GM19351 (cell line): Measurements from ENCODE around the gene PIM1.

Source experiments
- ATAC-seq: cut with Tn5 transposase; IDR thresholded peaks from one replicate; pipeline ENCODE4 v1.9.1; 2021; ENCODE audit warnings: mild to moderate bottlenecking, moderate library complexity; ENCODE audit not compliant: unreplicated experiment

Gene PIM1

DNA sequence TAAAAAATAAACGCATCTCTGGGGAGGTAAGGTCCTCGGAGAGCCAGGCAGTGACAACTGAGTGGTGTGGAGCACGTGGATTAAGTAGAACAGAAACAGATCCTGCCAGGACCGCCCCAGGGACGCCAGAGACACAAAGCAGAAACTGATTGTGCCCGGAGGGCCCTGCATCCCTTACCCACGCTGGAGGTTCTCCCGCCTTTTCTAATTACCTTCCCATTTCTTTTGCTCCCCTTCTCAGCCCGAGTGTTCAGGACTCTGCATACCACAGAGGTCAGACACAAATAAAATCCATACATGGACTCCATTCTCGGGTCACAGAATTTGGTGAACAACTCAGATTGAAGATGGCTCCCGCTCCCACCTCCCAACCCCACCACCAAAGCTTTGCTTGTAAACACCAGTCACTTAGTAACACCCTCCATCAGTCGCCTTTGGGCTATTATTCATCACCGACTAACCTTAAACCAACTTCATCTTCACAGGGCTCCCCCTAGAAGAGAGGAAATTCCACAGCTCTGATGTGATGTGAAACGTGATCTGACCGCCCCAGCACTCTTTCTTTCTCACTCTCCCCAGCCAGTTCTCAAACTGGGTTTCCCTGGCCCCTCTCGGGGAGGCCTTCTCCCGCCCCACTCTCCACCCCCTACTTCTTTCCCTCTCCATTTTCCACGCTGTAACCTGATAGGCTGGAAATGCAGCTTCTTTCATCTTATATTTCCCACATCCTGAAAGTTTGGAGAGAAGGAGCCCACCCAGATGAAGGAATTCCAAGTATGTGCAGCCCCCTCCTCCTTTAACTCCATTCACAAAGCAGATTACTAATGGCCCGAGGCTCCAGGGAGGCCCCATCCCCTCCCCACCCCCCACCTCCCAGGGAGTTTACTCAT, 32.5 kb upstream of the PIM1 start:
- no peak for ATAC-seq

GRCh38 chr6:37138856-37139229, 31.1 kb upstream of the PIM1 start:
- ATAC-seq, result no peak

DNA sequence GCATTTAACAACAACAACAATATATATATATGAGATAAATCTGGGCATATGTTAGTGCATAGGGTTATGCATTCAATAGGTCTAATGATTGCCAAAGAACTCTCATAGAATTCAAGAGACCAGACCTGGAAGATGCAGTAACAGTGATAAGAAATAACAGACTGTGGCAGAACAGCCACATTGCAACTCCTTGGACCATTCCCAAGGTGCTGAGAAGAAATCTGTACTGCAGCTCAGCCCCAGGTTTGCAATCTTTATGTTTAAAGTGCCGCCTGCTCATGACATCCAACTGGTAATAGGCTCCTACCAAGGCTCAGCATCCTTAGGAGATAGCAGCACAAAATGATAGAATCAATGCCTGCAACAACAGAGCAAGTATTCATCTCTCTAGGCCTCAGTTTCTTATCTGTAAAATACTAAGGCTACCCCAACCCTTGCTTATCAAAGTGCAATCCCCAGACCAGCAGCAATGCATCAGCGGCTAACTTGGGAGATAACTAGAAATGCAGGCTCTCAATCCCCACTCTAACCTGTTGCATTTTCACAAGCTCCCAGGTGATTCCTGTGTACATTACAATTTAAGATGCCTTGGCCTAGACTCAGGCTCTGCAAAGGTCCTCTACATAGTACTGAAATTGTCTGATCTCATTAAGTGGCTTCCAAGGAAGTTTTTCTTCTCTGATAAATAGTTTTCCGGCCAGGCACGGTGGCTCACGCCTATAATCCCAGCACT, 30.6 kb upstream of the PIM1 start:
- ATAC-seq, result no peak

- no peak for ATAC-seq
Observed at GRCh38 chr6:37140145-37140544, 29.8 kb upstream of the PIM1 start.

- ATAC-seq, result no peak
Observed at GRCh38 chr6:37141281-37142049, 28.5 kb upstream of the PIM1 start.

GRCh38 chr6:37142050-37142614, 27.8 kb upstream of the PIM1 start:
- no peak for ATAC-seq

- no peak for ATAC-seq
Observed at GRCh38 chr6:37143585-37143984, 26.4 kb upstream of the PIM1 start.

DNA sequence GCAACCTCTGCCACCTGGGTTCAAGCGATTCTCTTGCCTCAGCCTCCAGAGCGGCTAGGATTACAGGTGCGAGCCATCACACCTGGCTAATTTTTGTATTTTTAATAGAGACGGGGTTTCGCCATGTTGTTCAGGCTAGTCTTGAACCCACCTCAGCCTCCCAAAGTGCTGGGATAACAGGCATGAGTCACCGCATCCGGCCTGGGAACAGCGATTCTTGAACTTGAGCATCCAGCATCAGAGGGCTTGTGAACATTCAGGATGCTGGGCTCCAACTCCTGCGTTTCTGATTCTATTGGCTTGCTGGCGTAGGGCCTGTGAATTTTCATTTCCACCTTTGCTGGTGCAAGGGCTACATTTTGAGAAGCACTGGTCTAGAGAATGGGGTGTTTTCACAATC, 24.5 kb upstream of the PIM1 start:
- no peak for ATAC-seq

DNA sequence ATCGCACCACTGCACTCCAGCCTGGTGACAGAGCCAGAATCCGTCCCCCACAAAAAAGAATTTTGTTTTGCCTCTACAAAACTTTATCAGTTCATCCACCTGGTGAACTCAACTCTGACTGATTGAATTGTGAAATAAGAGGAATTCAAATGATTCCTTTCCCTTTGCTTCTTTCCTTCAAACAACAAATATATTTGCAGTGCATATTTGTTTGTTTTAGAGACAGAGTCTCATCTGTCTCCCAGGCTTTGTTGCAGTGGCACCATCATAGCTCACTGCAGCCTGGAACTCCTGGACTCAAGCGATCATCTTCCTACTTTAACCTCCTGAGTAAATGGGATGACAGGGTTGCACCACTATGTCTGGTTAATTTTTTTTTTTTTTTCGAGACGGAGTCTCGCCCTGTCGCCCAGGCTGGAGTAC, 23.2 kb upstream of the PIM1 start:
- ATAC-seq, result no peak

- no peak for ATAC-seq
Observed at GRCh38 chr6:37149745-37150144, 20.2 kb upstream of the PIM1 start.

DNA sequence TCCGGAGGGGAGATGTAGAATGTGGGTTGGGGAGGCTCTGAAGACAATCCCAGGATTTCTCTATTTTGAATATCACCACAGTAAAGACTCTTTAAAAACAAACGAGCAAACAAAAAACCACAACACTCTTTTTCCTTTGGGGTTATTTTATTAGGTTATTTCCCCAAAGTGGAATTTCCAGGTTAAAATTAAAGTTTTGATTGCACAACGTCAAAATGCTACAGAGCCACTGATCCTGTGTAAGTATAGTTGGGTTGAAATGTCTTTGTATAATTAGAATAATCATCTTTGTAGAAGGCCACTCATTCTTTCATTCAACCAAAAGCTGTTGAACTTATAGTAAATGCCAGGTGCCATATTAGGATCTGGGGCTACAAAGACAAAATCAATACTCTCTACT, 19.6 kb upstream of the PIM1 start:
- no peak for ATAC-seq

DNA sequence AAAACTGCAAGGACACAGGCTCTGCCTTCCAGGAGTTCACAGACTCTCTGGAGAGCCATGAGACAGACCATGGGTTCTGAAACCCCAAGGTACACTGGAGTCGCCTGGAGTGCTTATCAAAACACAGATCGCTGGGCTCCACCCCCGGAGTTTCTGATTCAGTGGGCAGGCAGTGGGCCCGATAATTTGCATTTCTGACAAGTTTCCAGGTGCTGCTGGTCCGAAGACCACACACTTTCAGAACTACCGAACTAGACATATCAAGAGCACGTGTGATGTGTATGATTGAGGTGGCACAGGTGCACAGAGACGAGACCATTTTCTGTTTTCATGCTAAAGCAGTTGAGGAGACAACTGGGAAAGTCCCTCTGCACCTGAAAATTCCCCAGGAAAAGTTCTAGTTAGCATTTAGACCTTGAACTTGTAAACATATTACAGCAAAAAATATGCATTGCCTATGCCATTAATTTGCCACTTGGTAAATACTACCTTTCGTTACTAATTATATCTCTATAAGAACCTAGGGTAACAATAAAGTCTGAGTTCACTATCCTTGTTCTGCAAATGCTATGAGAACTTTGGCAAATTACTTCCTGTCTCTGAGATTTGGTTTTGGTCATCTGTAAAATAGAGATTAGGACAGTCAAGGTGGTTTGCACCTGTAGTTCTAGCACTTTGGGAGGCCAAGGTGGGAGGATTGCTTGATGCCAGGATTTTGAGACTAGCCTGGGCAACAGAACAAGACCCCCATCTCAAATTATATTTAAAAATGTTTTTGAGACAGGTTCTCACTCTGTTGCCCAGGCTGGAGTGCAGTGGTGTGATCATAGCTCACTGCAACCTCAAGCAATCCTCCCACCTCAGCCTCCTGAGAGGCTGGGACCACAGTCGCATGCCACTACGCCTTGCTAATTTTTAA, 14.3 kb upstream of the PIM1 start:
- ATAC-seq, result peak; percentile 89

- no peak for ATAC-seq
Observed at GRCh38 chr6:37158508-37158907, 11.4 kb upstream of the PIM1 start.

DNA sequence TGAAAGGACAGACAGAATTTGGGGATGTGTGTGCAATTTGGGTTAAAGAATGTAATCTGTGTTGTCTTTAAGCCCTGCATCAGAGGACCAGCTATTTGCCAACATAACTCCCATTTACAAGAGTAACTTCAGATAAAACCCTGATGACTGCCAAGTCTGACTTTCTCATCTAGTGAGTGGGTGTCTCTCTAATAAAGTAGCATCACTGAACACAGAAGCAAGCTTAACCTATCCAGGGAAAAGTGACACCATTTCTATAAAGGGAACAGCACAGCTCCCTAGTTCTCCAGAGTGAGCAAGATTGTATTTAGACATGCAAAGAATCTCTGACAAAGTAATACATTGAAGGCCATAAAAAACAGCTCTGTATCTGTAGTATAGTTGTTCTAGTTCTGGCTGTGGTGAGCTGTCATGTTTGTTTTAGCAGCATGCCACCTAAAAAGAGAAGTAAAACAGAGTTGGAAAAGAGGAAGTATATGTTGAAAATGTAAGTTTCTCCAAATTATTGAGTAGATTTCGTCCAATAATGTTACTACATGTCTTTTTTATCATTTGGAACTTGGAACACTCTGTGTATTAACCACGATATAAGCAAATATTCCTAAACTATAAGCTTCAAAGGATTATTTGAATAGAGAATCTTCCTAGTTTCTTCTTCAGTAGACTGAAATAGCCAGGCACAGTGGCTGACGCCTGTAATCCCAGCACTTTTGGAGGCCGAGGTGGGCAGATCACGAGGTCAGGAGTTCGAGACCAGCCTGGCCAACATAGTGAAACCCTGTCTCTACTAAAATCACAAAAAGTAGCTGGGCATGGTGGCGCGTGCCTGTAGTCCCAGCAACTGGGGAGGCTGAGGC, 8.8 kb upstream of the PIM1 start:
- peak; percentile 57 for ATAC-seq

DNA sequence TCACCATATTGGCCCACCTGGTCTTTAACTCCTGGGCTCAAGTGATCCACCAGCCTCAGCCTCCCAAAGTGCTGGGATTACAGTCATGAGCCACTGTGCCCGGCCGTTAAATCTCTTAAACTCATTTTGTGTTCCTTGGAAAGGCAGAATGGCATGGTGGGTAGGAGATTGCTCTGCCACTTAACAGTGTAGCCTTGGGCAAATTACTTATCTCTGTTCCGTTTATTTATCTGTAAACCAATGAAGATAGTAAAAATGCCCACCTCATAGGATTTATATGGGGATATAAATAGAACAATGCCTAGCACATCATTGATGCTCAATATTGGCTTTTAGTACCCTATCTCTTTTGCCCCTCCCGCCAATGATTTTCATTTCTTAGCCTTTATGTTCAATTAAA, 7.2 kb upstream of the PIM1 start:
- no peak for ATAC-seq

GRCh38 chr6:37168163-37168758, 1.7 kb upstream of the PIM1 start:
- no peak for ATAC-seq

DNA sequence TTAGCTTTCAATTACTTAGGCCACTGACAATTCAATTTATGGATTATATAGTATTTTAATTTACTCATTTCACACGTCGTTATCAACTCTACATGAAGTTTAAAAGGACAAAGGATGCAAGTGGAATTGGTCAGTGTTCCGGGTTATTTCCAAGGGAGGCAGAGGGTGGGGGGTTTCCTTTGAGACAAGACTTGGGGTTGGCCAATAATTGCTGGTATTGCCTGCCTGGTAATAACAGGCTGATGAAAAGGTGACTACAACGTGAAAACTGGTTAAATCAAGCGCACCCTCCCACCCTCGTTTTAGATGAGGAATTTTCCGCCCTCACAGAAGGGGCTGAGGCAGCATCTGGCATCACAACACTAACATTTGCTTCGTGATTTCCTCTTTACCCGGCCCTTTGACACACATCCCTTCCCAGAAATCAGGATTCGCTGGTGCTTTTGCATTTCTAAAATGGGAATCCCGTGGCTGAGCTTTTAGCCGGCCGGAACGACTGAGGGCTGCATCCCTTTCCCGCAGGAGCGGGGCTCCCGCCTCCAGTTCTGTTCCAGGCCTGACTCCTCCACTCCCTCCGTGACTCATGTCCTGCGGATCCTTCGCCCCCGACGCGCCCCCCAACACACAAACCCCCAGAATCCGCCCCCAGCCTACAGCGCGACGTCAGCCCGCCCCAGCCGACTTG, 999 bp upstream of the PIM1 start:
- no peak for ATAC-seq
